GM18517 (cell line): Measurements from ENCODE around the gene WWOX.

Source experiments
- ATAC-seq: cut with Tn5 transposase; IDR thresholded peaks from one replicate; pipeline ENCODE4 v1.9.1; 2021; ENCODE audit warnings: mild to moderate bottlenecking, moderate library complexity; ENCODE audit not compliant: unreplicated experiment

The WWOX gene

GRCh38 chr16:79137426-79137939, 1038.0 kb downstream of the WWOX start:
- no peak for ATAC-seq

- no peak for ATAC-seq
Measured at GRCh38 chr16:79139799-79140198, 1040.3 kb downstream of the WWOX start.

DNA sequence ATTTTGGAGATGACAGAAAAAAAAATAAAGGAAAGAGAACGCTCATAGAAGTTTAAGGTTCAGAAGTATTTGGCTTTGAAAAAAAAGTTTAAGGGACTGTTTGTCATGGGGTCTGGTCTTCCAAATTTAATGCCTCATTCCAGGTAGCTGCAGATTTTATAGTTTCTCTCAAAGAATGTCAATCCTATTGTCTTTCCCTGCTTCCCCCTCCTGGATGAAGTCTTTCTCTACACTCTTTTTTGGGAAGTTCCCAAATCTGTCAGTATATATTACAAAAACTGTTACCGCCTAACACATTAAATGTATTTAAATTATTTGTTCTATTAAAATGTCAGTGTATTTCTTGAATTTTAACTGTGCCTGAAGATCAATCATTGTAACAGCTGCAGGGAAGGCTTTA, 1043.6 kb downstream of the WWOX start:
- ATAC-seq: no peak

DNA sequence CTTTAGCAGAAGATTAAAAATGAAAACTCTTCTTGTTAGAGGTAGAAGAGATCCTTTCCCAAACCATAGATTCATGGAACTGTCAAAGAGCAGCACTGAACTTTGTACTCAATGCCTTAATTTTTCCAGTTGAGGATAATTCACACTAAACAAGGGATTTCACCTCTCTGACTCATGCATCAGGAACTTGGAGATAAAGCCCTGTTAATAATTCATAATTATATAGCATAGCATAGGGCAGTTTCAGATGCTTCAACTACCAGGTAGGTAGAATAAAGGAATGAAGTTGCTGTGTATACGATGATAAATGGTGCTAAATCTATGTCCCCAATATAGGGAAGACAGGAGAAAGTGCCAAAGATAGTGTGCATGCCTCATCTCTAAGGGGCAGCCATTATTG, 1050.7 kb downstream of the WWOX start:
- ATAC-seq: no peak

DNA sequence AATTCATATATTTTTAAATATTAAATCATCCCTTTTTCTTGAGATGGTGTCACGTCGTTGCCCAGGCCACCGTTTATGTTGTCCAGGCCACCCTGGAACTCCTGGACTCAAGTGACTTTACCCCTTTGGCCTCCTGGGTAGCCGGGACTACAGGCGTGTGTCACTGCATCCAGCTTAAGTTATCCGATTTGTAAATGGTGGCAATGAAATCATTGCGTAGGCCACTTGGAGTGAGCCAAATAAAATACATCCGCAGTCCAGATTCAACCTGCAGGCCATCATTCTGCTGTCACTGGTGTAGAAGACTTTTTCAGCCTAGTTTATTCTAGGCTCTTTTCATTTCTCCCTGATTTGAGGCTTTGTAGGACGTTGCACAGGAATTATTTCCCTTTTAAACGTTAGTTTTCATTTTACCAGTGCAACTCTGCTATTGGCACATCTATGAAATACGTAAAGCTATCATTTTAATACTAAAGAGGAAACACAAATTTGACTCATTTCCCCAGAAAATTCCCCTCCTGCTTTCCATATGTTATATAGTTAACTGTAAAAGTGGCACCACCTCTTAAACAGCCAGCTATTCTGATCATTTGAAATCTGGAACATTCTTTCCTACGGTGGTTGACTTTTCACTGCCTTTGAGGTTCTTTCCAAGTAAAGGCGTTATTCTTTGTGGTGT, 1051.3 kb downstream of the WWOX start:
- no peak for ATAC-seq

- no peak for ATAC-seq
Measured at GRCh38 chr16:79154086-79154485, 1054.6 kb downstream of the WWOX start.

DNA sequence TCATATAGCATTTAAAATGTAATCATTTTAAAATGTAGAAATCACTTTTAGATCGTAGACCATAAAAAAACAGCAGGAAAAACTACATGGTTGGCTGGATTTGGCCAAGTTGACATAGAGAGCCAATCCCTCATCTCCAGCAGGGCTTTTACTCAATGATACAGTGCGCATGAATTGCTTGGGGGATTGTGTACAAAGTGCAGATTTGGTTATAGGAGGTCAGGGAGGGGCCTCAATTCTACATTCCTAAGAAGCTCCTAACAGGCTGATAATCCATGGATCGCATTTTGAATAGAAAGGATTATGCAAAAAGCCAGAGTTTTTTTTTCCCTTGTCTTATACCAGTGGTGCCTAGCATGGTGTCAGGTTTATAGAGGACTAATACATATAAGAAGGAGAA, 1056.0 kb downstream of the WWOX start:
- ATAC-seq: no peak

GRCh38 chr16:79155904-79156303, 1056.5 kb downstream of the WWOX start:
- no peak for ATAC-seq

DNA sequence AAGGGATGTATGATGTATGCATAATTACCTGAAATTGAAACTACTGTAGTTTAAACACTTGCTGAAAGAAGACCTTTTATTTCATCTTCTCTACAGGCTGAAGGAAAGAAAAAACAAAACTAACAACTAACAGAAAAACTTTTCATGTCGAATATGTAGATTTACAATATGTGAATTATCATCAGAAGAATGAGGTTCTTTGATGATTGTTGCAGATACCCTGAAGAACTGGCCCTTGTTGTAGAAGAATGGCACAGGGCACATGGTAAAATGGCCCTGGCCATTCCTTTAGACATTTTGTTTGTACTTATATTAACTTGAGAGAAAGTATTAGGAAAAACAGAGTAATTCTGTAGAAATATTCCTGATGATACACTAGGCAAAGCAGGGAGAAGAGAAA, 1057.3 kb downstream of the WWOX start:
- no peak for ATAC-seq

DNA sequence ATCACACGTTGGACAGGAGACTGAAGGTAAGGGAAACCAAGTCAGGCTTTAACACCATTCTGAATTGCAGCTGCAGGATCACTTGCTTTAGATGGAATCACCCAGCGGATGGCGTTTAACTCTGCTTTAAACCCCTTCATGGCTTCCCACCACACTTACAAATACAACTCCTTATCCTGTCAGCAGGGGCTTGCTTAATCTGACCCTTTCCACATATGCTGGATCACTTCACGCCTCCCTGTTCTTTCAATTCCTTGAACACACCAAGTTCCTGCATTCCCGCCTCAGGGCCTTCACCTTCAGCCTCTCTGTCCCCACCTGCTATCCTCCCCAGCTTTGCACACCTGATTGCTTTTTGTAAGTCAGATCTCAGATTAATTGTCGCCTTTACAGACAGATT, 1058.9 kb downstream of the WWOX start:
- ATAC-seq: no peak

DNA sequence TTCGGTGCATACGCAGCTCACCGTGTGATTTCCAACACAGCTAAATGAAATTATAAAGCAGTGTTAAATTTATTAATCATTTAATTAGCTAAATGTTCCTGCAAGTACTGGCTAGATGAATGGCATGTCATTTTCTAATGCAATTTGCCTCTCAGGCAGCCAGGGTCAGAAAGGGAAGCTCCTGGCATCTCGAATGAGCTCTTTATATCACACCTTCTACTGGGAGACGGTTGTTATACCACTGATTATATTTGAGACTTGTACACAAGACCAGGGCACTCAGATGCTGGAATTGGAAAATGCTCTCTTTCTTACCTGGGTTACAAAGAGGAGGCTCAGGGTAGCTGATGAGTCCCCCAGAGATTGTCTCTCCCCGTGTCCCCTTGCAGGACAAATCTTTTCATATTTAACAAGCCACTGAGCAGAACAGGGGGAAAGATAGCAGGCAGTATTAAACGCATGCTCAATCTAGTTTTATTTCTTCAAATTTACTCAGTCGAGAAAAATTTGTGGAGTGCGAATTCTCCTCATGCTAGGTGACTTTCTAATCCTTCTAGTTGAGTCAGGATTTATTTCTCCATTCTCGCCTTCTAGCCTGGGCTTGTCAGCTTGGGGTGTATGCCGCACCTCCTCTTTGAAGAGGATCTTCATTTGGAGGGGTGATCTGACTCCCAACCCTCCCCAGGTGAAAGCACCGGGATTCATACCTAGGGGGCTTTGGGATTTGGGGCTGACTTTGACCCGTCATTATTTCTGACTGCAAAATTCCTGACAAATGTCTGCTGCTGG, 1060.0 kb downstream of the WWOX start:
- ATAC-seq: no peak

DNA sequence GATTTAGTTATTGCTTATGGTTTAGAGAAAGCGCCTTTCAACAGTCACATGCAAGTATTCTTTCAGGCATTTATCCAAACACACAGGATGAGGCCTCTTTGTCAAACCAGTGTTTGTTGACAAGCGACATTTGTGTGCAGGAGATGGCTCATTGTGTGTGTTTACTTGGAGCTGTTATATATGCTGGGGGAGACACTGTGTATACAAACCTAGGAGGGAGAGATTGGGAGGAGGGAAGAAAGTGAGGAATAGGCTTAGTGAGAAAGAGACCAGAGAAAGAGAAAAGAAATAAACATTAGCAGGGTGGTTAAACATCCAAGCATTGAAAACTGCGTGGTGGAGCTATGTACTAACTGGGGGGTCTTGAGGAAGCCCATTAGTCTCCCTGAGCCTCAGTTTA, 1063.5 kb downstream of the WWOX start:
- no peak for ATAC-seq

GRCh38 chr16:79163691-79164387, 1064.4 kb downstream of the WWOX start:
- no peak for ATAC-seq

GRCh38 chr16:79164388-79164995, 1065.0 kb downstream of the WWOX start:
- ATAC-seq: no peak

DNA sequence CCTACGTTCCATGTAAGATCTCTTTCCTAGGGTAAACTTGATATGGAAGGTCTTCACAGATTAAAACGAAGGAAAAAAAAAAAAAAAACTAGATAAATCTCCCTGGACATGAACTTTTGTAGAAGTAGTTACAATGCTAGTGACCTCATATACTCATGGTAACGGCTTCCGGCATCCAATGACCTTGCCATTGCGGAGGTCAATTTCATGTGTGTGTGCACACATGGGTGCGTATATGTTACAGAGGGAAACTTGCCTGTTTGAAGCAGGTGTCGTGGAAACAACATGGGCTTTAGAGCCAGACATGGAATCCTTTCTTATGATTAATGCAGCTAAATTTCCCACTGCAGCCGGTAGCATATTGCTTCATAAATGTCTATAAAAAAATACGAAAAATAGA, 1065.6 kb downstream of the WWOX start:
- ATAC-seq: no peak

GRCh38 chr16:79165506-79165905, 1066.1 kb downstream of the WWOX start:
- no peak for ATAC-seq

- no peak for ATAC-seq
Measured at GRCh38 chr16:79167893-79168292, 1068.4 kb downstream of the WWOX start.

GRCh38 chr16:79168321-79168720, 1068.9 kb downstream of the WWOX start:
- no peak for ATAC-seq

DNA sequence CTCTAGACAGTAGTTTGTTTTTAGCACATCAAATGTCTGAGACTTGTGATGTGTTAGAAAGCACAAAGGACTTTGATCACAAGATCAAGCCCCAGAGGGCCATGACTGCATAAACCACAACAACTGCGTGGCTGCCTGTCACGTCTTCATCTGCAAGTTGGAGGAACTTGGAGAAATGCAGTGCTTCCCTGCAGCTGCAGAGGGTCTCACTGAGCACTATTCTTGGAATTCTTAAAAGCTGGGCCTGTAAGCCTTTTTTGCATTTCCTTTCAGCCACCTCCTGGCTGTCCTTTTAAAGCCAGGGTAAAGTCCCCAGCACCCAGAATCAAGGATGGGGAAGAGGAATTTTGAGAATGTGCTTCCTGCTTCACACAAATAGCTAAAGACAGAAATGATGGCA, 1069.8 kb downstream of the WWOX start:
- no peak for ATAC-seq

- ATAC-seq: no peak
Measured at GRCh38 chr16:79170555-79171246, 1071.2 kb downstream of the WWOX start.

GRCh38 chr16:79171504-79171903, 1072.0 kb downstream of the WWOX start:
- ATAC-seq: no peak
